NB4 (cell line): ENCODE data around the gene HLCS.

Experiments
- DNase-seq: peaks from one replicate; pipeline ENCODE4 v3.0.0; 2010; ENCODE audit warnings: low read depth
- H3K4me3 ChIP-seq: one replicate; pipeline ENCODE4 v1.5.1; 2011; ENCODE audit warnings: mild to moderate bottlenecking, low read depth, low read length, moderate library complexity
- MYC ChIP-seq: IDR thresholded peaks from 2 replicates; pipeline ENCODE4 v1.6.1; 2011; ENCODE audit warnings: low read depth, low read length
- POLR2A ChIP-seq: IDR thresholded peaks from 2 replicates; pipeline ENCODE4 v1.6.1; 2011; ENCODE audit warnings: mild to moderate bottlenecking; ENCODE audit not compliant: insufficient read length; ENCODE audit errors: extremely low read depth
- TF ChIP-seq, protein P1 (sequence below): IDR thresholded peaks from 2 replicates; pipeline ENCODE4 v1.6.1; 2011; ENCODE audit warnings: low read depth, low read length
- TF ChIP-seq, protein P2 (sequence below): IDR thresholded peaks from one replicate; pipeline ENCODE4 v1.5.1; 2012; ENCODE audit warnings: low read depth, low read length

HLCS gene

DNA sequence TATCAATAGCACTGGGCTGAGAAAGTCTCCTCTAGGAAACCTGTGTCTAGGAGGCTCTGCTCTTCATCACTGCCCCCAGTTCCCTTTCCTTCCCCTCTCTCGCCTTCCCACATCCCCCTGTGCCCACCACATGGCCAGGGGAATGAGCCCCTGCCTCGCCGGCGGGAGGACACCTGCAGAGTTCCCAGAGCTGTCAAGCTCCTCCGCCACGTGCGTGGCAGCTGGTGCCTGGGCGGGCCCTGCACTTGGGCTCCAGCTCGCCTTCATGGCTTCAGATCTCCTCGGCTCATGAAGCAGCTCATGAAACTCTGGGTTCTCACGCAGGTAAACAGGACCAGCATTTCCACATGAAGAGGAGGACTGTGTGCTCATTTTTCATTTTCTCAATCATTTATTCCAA, 204.8 kb downstream of the HLCS start:
- no peak for DNase-seq
- no peak for TF ChIP-seq POLR2A
- TF ChIP-seq, protein P1, sequence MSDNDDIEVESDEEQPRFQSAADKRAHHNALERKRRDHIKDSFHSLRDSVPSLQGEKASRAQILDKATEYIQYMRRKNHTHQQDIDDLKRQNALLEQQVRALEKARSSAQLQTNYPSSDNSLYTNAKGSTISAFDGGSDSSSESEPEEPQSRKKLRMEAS = no peak
- TF ChIP-seq, protein P2, sequence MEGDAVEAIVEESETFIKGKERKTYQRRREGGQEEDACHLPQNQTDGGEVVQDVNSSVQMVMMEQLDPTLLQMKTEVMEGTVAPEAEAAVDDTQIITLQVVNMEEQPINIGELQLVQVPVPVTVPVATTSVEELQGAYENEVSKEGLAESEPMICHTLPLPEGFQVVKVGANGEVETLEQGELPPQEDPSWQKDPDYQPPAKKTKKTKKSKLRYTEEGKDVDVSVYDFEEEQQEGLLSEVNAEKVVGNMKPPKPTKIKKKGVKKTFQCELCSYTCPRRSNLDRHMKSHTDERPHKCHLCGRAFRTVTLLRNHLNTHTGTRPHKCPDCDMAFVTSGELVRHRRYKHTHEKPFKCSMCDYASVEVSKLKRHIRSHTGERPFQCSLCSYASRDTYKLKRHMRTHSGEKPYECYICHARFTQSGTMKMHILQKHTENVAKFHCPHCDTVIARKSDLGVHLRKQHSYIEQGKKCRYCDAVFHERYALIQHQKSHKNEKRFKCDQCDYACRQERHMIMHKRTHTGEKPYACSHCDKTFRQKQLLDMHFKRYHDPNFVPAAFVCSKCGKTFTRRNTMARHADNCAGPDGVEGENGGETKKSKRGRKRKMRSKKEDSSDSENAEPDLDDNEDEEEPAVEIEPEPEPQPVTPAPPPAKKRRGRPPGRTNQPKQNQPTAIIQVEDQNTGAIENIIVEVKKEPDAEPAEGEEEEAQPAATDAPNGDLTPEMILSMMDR = no peak
- TF ChIP-seq MYC = no peak

DNA sequence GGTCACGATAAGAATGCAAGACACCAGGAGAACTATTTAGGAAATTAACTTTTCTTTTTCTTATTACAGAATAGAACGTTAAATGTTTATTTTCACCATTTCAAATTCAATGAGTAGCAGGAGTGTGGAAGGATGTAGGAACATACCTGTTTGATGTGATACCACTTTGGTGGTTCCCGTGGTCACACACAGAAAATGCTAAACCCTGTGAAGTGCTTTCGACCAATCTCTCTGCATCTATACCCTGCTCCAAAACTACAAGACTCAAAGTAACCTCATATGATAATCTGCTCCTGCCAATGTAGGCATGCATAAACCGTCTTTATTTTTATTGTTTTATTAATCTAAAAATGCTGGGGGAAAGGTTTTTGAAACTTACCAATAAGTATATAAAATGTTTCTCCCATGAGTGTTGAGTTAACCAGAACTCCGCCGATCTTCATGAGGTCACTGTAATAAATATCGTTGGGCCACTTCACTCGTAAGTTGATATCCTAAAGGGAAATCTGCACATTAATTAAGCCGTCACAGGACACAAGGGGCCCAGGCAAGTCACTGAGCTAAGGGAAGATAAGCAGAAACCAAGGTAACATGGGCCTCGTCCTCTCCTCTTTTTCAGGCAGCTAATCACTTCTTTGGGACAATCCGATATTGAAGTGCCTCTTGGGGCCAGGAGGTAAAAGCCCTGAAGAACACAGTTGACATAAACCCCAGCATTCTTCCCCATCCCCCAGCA, 207.0 kb downstream of the HLCS start:
- DNase-seq = no peak

More for the DNA sequence above, 204.8 kb downstream of the HLCS start:
- no peak overlapping the region for H3K4me3 ChIP-seq

DNA sequence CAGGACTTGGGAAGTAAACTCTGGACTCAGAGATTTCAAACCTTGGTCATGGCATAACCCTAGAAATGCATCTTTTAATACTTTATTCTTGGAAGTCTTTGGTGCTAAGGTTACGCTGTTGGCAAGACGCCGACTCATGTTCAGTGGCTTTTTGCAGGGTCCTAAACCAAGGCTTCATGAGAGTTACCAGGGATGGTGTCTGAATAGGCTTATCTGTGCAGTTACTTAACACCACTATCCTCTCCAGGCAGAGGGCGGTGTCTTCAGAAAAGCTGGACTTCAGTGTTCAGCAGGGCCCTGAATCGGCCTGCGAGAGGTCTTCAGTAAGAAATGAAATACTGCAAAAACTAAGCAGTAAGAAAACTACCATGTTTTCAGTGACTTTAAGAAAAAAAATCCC, 209.3 kb downstream of the HLCS start:
- no peak overlapping the region for H3K4me3 ChIP-seq
- no peak for DNase-seq
- TF ChIP-seq, protein P2 = no peak
- TF ChIP-seq MYC = no peak
- TF ChIP-seq, protein P1 = no peak
- TF ChIP-seq POLR2A = no peak

More for the DNA sequence above, 207.0 kb downstream of the HLCS start:
- TF ChIP-seq, protein P2 = no peak
- no peak for TF ChIP-seq MYC
- no peak for TF ChIP-seq POLR2A
- TF ChIP-seq, protein P1 = no peak
- no peak overlapping the region for H3K4me3 ChIP-seq

DNA sequence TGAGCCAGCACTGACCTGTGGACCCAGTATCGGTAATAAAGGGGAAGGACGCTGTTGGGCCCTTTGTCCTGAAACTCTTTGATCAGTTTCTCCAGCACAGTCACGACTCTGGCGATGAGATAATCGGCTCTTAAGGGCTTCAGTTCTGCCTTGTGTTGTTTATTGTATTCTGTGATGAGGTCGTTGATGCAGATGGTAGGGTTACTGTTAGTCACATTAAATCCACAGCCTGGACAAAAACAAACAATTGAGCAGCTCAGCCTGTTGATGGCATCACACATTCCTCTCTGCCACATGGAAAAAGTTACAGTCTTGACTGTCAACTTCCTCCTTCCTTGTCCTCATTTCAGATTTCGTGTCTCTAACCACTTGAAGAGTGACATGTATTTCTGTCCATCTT, 209.9 kb downstream of the HLCS start:
- no peak overlapping the region for H3K4me3 ChIP-seq
- TF ChIP-seq MYC (no peak), POLR2A (no peak)
- TF ChIP-seq, protein P2 = no peak
- TF ChIP-seq, protein P1 = no peak
- no peak for DNase-seq

DNA sequence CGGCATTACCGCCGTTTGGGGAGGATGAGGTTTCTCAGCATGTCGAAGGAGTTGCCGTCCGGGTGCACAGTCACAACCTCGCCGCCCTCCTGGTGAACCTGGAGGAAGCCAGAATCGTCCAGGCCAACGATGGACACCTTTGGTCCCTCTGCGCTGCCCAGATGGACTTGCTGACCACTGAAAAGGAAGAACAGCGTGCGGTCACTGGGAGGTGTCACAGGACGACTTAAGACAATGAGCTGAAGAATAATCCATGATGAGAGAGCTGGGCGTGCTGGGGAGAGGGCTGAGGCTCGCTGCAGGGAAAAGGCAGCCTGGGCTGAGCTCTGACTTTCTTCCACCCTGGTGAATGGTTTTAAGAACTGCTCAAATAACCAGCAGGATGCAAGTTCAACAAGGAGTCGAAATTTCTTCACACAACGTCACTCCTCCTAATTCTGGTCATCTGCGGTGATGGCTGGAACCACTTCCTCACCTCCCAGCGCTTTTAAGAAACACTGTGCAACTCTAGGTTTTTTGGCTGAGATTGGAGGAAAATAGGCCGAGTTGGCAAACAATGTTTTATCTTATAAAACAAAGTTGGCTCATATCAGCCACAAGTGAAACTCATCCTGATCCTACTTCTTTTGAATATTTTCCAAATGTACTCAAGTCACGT, 212.1 kb downstream of the HLCS start:
- no peak for TF ChIP-seq POLR2A
- TF ChIP-seq, protein P2 = no peak
- TF ChIP-seq, protein P1 = no peak
- TF ChIP-seq MYC = no peak
- DNase-seq = no peak

More for the DNA sequence above, 212.1 kb downstream of the HLCS start:
- no peak overlapping the region for H3K4me3 ChIP-seq
